HG02981 (cell line): ENCODE results near the gene SLC29A2.
"Not testable (repeated sequence)": the region's sequence is repeated elsewhere in the genome, so short reads cannot be mapped to it uniquely, and the experiment has no call there.

Source experiments
- ATAC-seq: cut with Tn5 transposase; IDR thresholded peaks from one replicate; pipeline ENCODE4 v1.9.1; 2021; ENCODE audit warnings: mild to moderate bottlenecking, moderate library complexity; ENCODE audit not compliant: unreplicated experiment

SLC29A2 gene

DNA sequence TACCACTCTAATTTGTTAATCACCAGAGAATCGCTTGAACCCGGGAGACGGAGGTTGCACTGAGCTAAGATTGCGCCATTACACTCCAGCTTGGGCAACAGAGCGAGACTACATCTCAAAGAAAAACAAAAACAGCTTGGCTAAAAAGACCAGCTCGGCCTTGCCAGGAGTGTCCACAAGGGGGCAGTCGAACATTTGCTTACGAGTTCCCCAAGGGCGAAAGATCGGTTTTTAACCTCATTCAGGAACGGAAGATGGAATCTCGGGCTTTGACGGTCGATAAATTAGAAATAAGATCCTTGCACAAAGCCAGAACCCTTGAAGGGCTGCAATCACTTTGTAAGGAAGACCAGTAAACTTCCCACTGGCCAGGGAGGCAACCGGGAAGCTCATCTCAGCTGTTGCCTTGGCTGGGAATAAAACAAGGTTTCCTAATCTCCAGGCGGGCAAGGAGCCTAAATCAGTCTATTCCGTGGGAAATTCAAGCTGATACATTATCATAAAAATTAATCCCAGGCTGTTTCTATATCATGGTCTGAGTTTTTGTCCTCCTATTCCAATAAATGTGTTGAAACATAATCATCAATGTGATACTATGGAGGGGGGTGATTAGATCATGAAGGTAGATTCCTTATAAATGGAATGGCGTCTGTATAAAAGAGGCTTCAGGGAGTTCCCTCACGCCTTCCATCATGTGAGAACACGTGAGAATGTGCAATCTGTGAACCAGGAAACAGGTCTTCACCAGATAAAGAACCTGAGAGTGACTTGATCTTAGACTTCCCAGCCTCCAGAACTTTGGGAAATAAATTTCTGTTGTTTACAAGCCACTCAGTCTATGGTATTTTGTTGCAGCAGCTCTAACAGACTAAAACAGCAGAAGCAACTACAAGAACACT is 14.9 kb upstream of the SLC29A2 start:
- ATAC-seq: no peak

DNA sequence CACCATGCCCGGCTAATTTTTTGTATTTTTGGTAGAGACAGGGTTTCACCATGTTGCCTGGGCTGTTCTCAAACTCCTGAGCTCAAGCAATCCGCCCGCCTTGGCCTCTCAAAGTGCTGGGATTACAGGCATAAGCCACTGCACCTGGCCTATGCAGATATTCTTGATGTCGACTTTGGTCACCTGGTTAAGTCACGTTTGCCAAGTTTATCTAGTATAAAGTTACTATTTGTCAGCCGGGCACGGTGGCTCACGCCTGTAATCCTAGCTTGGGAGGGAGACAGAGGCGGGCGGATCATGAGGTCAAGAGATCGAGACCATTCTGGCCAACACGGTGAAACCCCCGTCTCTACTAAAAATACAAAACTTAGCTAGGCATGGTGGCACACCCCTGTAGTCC is 12.8 kb upstream of the SLC29A2 start:
- ATAC-seq: not testable (repeated sequence)

DNA sequence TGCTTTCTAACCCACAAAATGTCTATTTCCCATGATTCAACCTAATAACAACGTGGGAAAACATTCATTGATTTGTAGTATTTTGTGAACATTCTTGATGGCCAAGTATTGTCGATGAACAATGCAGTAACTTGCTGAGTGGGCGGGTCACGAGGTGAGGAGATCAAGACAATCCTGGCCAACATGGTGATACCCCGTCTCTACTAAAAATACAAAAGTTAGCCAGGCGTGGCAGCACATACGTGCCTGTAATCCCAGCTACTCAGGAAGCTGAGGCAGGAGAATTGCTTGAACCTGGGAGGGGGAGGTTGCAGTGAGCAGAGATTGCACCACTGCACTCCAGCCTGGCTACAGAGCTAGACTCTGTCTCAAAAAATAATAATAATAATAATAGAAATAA is 8.7 kb upstream of the SLC29A2 start:
- ATAC-seq: not testable (repeated sequence)

DNA sequence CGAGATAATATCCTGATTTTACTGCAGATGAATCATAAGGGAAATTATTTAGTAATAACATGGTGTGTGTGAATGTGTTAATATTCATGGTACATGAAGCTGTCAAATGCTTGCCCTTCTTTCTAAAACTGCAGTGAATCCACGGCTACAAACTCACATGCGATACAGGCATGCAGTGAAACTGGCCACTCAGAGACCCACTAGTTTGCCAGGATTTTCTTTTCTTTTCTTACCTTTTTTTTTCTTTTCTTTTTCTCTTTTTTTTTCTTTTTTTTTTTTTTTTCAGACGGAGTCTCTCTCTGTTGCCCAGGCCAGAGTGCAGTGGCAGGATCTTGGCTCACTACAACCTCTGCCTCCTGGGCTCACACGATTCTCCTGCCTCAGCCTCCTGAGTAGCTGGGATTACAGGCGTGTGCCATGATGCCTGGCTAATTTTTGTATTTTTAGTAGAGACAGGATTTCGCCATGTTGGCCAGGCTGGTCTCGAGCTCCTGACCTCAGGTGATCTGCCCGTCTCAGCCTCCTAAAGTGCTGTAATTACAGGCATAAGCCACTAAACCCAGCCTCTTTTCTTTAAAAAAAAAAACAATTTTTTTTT is 2.2 kb upstream of the SLC29A2 start:
- not testable (repeated sequence) for ATAC-seq

DNA sequence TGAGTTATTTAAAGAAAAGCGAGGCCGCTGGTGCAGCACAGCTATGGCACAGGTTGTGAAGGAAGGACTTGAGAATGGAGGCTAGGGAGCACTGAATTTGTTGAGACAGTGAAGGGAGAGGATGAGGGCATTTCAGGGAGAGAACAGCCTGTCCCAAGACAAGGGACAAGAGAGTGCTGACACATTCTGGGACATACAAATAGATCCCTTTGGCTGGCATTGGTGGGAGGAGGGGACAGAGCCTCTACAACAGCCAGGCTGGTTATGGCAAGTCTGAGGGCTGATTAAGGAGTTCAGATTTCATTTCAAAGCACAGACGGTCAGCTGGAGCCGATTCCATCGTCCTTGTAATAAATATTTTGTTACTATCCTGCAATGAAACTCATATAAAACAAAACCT is 1.7 kb upstream of the SLC29A2 start:
- no peak for ATAC-seq

DNA sequence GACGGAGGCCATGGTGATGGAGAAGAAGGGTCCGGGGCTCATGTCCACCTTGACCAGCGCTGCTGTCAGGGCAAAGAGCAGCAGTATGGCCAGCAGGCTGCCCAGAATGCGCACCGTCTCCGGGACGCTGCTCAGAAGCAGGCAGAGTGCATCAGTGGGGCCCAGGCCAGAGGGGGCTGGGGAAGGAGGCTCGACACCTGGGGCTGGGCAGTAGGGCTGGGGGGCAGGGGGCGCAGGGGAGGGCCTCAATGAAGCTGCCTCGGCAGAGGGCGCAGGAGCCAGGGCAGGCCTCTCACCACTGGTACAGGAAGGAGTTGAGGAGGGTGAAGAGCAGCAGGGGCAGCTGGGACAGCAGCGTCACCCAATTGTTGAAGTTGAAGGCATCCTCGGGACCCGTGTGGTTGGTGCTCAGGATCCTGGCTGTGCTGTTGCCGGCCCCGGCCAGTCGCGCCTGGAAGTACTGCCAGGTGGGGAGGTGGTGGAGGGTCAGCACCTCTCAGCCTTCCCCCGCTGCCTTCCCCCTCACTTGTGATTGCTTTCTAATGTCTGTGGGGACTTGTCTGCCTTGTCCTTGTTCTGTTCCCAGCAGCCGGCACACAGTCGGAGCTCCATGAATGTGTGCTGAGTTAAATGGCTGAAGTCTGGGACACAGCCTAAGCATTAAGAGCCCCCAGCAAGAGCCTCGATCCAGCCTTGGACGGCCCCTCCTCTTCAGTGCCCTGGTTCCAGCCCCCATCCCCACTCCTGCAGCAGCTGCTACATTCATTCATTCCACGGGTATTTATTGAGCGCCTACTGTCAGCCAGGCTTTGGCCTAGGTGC is 2.3 kb downstream of the SLC29A2 start:
- no peak for ATAC-seq

DNA sequence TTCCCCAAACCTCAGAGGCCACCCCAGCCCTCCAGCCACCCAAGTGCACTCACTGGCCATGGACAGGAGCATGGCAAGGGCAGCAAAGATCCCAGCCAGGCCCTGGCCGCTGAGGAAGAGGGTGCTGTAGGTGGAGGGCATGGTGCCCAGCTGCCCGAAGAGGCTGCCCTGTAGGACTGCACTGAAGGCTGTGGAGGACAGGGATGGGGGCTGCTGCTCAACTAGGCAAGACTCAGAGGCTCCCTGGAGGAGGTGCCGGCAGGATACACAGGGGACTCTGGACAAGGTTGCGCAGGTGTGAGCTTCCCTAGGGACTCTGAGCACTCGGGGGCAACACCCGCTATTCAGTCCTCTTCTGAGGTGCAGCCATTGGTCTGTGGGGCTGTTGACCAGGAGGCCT is 3.1 kb downstream of the SLC29A2 start:
- ATAC-seq: no peak

DNA sequence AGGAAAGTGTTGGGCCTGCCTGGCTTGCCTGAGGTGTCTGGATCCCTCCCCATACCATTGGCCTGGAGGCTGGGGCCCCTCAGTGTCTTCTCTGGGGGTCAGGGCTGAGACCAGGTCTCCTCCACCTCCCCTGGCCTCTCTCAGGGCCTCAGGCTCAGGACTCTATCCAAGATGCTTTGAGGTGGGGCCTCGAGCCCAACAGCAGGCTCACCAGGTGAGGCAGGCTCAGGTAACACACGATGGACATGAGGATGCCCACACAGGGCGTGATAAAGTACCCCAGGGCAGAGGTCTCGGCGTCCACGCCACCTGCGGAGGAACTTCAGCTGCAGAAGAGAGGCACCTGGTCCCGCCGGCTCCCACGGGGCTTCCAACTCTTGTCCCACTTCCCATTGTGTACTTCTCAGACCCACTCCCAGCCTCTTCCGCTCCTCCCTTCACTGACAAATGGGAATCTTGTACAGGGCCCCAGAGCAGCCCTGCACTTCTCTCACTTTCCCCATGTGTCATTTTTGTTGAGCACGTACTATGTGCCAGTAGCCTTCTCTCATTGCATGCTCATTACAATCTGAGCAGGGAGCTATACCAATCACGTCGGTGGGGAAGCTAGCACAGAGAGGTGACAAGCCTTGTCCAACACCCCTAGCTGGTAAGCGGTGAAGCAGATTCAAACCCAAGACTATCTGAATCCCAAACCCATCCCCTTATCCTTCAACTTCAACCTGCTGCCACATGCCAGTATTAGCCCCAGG is 3.8 kb downstream of the SLC29A2 start:
- ATAC-seq: no peak

DNA sequence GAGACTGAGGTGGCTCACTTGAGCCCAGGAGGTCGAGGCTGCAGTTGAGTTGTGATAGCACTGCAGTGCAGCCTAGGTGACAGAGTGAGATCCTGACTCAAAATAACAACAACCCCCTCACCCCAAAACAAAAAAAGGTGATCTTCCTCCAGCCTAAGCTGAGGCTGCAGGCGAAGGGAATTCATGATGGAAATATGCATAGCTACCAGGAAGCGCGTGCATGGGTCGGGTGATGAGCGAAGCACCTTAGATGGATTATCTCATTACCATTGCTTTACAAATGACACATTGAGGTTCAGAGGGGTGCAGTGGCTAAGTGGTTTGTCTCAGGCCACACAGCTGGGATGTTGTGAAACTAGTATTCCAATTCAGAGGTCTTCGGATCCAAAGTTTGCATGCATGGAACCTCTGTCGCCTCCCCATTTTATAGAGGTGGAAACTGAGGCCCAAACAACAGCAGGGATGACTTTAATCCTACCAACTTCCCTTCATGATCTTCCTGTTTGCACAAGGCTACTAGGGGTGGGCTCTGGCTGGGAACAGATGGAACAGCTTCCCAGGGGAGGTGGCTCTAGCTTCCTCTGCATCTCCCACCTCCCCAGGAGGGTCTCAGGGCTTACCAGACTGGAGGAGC is 4.6 kb downstream of the SLC29A2 start:
- no peak for ATAC-seq

DNA sequence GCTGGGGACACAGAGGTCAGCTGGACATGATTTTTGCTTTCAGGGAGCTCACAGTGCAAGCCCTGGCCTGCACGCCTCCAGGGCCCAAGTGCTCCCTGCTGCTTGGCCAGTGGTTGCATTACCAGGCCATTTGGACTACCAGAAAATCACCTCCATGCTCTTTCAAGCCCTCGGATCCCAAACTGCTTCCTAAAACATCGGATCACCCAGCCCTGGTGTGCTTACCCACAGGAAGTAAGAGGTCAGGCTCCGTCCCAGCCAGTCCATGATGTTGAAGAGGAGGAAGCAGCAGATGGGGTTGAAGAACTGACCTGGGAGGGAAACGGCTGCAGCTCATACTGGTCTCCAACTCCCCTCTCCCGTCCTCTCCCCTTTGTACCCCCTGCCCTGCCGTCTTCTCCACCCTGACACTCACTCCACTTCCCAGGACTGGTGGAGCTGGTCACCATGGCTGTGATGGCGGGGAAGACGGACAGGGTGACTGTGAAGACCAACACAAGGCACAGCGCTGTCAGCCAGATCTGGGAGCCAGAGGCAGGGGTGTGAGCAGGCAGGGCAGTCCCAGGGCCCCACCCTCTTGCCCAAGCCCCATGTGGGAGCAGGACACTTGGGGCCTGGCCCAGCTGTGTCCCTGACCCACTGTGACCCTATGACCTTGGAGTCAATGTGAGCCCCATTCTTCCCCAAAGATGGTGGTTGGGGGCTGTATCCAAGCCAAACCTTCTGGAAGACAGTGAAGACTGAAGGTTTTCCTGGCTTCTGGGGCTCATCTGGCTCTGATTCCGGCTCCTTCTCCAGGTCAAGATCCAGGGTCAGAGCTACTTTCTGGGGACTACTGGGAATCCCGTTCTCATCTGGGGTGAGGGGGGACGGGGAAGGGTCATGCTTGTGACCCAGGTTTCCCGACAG is 5.6 kb downstream of the SLC29A2 start:
- no peak for ATAC-seq

DNA sequence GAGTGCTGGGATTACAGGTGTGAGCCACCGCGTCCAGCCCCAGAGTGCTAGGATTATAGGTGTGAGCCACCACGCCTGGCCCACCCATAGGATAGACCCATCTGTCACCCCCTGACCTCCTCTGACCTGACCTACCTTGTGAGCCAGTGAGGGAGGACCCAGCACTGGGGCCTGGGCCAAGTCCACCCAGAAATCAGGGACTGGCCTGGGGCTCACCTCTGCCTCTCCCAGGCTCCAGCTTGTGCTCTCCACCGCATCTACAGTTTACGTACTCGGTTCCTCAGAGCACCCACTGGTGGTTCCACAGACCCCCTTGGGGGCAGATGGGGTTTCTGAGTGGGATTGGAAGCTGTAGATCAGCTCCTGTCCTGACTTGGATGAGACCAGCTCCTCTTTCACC is 6.4 kb downstream of the SLC29A2 start:
- no peak for ATAC-seq

DNA sequence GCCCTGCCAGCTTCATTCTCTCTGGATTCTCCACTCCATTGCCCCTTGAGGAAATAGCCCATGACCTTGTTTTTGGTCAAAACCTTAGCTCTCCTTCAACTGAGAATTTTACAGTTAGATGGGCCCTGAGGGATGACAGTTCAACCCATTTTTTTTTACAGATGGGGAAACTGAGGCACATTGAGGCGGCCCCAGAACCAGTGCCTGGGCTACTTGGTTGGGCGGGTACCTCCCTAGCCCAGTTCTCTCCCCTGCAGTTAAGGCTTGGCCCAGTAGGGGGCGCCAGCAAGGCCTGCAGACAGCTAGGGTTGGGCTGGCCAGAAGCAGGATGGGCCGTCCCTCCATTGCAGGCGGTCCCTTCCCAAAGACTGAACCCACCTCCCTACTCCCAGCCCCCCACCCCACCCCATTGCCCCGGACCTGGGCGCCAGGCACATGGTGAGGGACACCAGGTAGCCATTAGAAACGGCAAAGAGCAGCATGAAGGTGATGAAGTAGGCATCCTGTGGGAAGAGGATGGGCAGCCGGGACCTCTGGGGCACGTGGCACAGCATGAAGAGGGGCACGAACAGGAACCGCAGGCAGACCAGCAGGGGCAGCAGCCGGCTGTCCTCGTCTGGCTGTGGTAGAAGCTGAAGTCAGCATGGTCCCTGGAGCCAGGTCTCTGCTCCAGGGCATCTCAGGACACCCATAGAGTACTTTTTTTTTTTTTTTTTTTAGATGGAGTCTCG is 7.6 kb downstream of the SLC29A2 start:
- no peak for ATAC-seq

DNA sequence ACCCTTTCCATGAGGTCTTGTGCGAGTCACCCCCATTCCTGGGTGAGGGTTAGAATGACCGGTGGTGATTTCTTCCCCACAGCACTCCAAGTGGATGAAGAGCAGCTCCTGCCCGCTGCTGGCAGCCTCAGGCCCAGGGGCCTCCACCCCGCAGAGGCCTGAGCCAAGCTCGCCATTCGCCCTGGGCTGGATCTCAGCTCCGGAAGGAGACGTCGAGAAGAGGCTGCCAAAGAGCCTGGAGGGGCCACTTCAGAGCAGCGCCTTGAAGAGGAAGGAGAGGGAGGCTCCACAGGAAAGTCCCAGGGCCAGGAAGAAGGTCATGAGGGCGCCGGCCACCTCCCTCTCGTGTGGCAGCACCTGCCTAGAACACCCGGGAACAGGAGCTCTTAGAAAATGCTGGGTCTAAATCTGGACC is 8.4 kb downstream of the SLC29A2 start:
- ATAC-seq: no peak

DNA sequence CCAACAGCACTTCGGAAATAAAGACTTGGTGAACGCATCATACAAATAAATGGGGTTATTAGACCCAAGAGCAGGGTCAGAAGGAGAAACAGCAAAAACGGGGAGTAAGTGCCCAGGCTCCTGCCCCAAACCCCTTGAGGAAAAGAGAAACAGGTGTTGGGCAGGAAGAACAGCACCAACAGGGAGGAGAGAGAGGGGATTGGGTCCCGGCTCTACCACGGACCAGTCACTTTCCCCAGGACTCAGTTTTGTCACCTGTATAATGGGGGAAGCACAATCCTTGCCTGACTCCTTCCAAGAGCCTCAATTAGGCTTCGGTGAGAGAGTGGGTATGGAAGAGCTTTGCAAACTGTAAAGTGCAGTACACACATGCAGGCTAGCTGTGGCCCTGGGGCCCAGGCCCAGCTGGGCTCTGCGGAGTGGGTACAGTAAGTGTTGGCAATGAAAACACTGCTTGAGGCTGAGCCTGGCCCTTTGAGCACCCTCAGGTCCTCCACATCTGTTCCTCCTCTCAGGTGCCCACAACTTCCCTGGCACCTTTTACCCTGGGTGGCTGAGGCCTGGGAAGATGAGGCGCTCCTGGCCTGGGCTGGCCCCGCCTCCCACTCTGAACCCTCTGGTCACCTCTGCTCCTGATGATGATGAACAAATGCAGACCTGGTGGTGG is 8.9 kb downstream of the SLC29A2 start:
- ATAC-seq: no peak

DNA sequence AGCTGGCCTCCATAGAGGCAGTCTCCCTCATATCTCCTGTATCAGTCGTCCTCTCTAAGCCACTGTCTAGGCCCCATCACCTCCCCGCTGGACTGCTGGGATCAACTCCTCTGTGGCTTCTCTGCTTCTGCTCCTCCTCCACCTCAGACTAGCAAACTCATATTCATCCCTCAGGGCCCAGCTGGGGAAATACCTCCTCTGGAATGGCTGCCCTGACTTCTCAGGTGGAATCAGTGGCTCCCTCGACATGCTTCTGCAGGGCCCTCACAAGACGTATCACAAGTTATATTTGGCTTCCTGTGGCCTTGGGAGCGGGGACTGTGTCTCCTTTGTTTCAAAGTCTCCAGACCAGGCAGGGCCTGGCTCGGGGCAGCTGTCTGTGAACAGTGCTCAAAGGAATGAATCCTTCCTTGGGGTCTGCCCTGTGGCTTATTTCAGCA is 10.0 kb downstream of the SLC29A2 start:
- ATAC-seq: no peak

DNA sequence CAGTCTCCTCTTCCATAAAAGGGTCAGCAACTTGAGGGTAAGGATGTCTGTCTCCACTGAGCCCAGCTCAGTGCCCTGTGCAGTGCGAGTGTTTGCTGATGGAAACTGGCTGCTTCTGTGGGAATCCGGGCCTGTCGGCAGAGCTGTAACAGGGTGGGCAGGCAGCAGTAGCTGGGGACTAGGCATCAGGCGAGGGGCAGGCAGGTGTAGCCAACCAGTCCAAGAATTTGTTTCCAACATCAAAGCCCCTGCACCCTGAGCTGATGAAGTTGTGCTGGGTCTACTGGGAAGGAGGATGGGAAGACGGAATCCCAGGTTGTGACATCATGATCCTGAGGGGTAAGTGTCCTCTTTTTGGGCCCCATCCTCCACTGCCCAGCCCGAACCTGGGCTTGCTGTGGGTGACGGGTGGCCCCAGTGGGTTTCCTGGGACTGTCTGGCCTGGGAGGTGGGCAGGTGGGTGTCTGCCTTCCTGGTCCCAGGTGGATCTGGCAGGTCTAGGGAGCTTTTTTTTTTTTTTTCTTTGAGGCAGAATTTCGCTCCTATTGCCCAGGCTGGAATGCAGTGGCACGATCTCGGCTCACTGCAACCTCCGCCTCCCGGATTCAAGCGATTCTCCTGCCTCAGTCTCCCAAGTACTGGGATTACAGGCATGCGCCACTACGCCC is 11.0 kb downstream of the SLC29A2 start:
- no peak for ATAC-seq

DNA sequence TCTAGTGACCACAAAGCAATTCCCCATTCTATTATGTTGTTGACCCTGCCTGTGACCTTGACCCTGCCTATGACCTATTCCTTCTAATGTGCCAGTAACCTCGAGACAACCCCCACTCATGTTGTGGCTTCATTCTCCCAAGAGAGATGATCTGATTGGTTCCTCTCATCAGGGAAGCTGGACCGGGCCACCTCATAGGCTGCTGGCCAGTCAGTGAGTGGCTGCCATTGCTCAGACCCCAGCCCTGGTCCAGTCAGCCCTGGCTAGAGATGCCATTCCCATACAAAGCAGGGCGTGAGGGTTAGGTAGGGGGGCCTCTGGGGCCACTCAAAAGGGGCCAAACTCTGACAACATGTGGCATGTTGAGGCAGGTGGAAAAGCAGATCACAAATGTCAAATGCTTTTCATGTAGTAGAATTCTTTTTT is 11.9 kb downstream of the SLC29A2 start:
- ATAC-seq: no peak
